Smooth muscle cell (in vitro differentiated cells): ENCODE data around the gene TRPM5. TPM values are rescaled to one million over a fixed set of nuclear protein-coding genes. Genes with fewer than 3 reads are reported as not detected.

ENCODE experiments used
- DNase-seq: peaks from one replicate; lab custom pipeline; 2025; ENCODE audit not compliant: unreplicated experiment; lab: John Stamatoyannopoulos, UW
- H2AFZ ChIP-seq: fragments of 200-600 bp; sonication (generic); 2 replicates; pipeline ENCODE4 v1.6.0; 2016; ENCODE audit warnings: antibody characterized with exemption, low read depth, mild to moderate bottlenecking
- H3F3A ChIP-seq: fragments of 200-600 bp; sonication (generic); 2 replicates; pipeline ENCODE4 v1.6.0; 2017; ENCODE audit warnings: antibody characterized with exemption, low read depth
- H3K27ac ChIP-seq: fragments of 200-600 bp; sonication (generic); 2 replicates; pipeline ENCODE4 v1.5.1; 2016; ENCODE audit warnings: low read depth, mild to moderate bottlenecking
- H3K27me3 ChIP-seq: fragments of 200-600 bp; sonication (generic); 2 replicates; pipeline ENCODE4 v1.6.1; 2016; ENCODE audit warnings: low read depth, mild to moderate bottlenecking
- H3K36me3 ChIP-seq: fragments of 200-600 bp; sonication (generic); 2 replicates; pipeline ENCODE4 v1.5.1; 2016; ENCODE audit warnings: low read depth
- H3K4me1 ChIP-seq: fragments of 200-600 bp; sonication (generic); 2 replicates; pipeline ENCODE4 v1.5.1; 2016; ENCODE audit warnings: low read depth
- H3K4me2 ChIP-seq: fragments of 200-600 bp; sonication (generic); 2 replicates; pipeline ENCODE4 v1.6.0; 2016; ENCODE audit warnings: mild to moderate bottlenecking
- H3K4me3 ChIP-seq: fragments of 200-600 bp; sonication (generic); 2 replicates; pipeline ENCODE4 v1.5.1; 2016; ENCODE audit warnings: mild to moderate bottlenecking
- H3K79me2 ChIP-seq: fragments of 200-600 bp; sonication (generic); 2 replicates; pipeline ENCODE4 v1.6.0; 2016; ENCODE audit warnings: low read depth, mild to moderate bottlenecking
- H3K9ac ChIP-seq: fragments of 200-600 bp; sonication (generic); 2 replicates; pipeline ENCODE4 v1.6.0; 2016; ENCODE audit warnings: low read depth
- H3K9me3 ChIP-seq: fragments of 200-600 bp; sonication (generic); replicated peaks from 2 replicates; pipeline ENCODE4 v1.5.1; 2016; ENCODE audit warnings: low read depth
- H4K20me1 ChIP-seq: fragments of 200-600 bp; sonication (generic); 2 replicates; pipeline ENCODE4 v1.6.0; 2016; ENCODE audit warnings: low read depth
- WGBS: methylation state at CpG from one replicate; pipeline ENCODE4 v1.1.7; 2016; ENCODE audit warnings: low lambda C conversion rate; 5-methylcytosine and 5-hydroxymethylcytosine counted together
- polyA plus RNA-seq: library from polyadenylated mRNA; unstranded; fragments of >200 nt; fragmentation: Nextera tagmentation; extraction: Ambion mirVana; gene quantifications from 2 replicates; pipeline ENCODE4 v1.2.1, GENCODE V29; 2016
- total RNA-seq: library from RNA; depleted of rRNA; stranded (reverse); fragments of >200 nt; gene quantifications from 2 replicates; pipeline ENCODE4 v1.2.3, GENCODE V29; 2014
- TF ChIP-seq, protein P1 (sequence below): fragments of 200-600 bp; sonication (generic); IDR thresholded peaks from 2 replicates; pipeline ENCODE4 v1.5.1; 2017; ENCODE audit warnings: borderline replicate concordance, mild to moderate bottlenecking, antibody characterized with exemption; ENCODE audit not compliant: insufficient read depth, poor library complexity, severe bottlenecking

TRPM5 gene
- total and polyA plus RNA-seq, 2 experiments from 2014 or later: not detected

DNA sequence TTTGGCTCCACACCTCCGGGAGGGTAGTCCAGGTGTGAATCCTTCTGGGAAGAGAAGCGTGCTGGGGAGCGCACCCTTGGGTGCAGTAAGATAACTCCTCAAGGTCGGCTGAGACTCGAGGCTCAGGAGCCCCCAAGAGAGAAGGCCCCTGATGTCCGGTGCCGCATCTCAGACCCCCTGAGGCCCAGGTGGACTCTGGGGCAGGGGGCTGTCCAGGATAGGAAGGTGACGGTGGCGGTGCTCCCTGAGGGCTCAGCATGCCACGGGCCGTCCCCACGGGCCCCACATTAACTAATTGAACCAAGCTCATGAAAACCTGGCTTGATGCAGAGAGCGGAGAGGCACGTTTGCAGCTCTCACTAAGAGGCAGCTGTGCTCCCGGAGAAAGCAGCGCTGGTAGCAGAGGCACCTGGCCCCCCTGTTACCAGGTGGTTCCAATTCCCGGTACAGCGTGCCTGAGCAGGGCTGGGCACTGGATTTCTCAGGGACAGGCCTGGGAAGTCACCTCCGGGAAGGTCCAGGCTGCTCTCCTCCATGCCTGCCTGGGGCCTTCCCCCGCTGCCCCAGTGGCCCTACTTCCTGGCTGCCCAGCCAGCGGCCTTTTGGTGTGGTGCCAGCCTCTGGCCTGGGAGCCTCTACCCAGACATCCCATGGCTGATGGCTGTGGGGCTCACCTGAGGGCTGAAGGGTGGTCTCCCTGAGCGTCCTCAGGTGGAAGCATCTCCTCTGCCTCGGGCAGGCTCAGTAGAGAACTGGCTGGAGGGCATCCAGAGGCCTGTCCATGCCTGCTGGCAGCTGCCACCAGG, 1.6 kb upstream of the TRPM5 start:
- H3K36me3 ChIP-seq: no peaks in the 10 kb centered on the region
- H3K27ac ChIP-seq: no peak overlapping the region
- no peaks in the 10 kb centered on the region for H3F3A ChIP-seq
- no peak overlapping the region for H2AFZ ChIP-seq
- peak overlapping the region; percentile 23 for H3K4me3 ChIP-seq
- H4K20me1 ChIP-seq: no peaks in the 10 kb centered on the region
- WGBS: 77% methylated on average over 23 of the region's 23 CpGs
- no peak overlapping the region for H3K9ac ChIP-seq
- no peaks in the 10 kb centered on the region for H3K4me1 ChIP-seq
- H3K27me3 ChIP-seq: peaks cover 82% of the 10 kb centered on the region
- no peak overlapping the region for H3K4me2 ChIP-seq
- TF ChIP-seq, protein P1, sequence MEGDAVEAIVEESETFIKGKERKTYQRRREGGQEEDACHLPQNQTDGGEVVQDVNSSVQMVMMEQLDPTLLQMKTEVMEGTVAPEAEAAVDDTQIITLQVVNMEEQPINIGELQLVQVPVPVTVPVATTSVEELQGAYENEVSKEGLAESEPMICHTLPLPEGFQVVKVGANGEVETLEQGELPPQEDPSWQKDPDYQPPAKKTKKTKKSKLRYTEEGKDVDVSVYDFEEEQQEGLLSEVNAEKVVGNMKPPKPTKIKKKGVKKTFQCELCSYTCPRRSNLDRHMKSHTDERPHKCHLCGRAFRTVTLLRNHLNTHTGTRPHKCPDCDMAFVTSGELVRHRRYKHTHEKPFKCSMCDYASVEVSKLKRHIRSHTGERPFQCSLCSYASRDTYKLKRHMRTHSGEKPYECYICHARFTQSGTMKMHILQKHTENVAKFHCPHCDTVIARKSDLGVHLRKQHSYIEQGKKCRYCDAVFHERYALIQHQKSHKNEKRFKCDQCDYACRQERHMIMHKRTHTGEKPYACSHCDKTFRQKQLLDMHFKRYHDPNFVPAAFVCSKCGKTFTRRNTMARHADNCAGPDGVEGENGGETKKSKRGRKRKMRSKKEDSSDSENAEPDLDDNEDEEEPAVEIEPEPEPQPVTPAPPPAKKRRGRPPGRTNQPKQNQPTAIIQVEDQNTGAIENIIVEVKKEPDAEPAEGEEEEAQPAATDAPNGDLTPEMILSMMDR: no peak
- no peaks in the 10 kb centered on the region for H3K79me2 ChIP-seq
- no peak for DNase-seq
- no peaks in the 10 kb centered on the region for H3K9me3 ChIP-seq

DNA sequence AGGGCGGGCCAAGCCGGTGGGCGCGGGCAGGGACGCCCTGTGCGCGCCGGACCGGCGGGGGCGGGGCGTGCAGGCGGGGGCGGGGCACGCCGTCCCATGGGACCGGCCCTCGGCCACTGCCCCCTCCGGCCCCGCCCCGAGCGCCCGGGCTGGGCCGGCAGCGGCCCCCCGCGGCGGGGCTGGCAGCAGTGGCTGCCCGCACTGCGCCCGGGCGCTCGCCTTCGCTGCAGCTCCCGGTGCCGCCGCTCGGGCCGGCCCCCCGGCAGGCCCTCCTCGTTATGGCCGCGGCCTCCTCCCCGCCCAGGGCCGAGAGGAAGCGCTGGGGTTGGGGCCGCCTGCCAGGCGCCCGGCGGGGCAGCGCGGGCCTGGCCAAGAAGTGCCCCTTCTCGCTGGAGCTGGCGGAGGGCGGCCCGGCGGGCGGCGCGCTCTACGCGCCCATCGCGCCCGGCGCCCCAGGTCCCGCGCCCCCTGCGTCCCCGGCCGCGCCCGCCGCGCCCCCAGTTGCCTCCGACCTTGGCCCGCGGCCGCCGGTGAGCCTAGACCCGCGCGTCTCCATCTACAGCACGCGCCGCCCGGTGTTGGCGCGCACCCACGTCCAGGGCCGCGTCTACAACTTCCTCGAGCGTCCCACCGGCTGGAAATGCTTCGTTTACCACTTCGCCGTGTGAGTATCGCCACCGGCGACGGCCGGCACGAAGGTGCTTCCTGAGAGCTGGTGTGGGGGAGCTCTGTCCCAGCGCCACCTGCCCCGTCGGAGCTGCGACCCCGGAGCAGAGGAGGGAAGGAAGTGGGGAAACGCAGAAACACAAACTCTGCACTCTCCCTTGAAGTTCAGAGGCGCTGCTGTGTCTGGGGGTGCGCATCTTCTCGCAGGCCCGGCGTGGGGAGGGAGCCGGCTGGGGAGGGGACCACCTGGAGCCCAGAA, 769 bp upstream of the TRPM5 start, which contains the start of gene KCNQ1:
KCNQ1 (plus strand) TSS at position 188 of the 925 bp plus-strand sequence; CDS start at position 279, 91 bp downstream.
- Histone ChIP-seq H3K9ac (no peak within 1 kb of the TSS), H3K27ac (no peak within 1 kb of the TSS), H3F3A (no peaks in the 10 kb centered on the region), H3K4me1 (no peaks in the 10 kb centered on the region), H3K79me2 (no peaks in the 10 kb centered on the region), H3K36me3 (no peaks in the 10 kb centered on the region), H4K20me1 (no peaks in the 10 kb centered on the region), H3K4me3 (peak within 1 kb of the TSS; percentile 23), H3K4me2 (peak within 1 kb of the TSS; percentile 36), H3K9me3 (no peaks in the 10 kb centered on the region), H3K27me3 (peaks cover 79% of the 10 kb centered on the region), H2AFZ (no peak within 1 kb of the TSS)
- no peak for DNase-seq
- 10% methylated on average over 37 of the region's 116 CpGs for WGBS
- TF ChIP-seq, protein P1: no peak

DNA sequence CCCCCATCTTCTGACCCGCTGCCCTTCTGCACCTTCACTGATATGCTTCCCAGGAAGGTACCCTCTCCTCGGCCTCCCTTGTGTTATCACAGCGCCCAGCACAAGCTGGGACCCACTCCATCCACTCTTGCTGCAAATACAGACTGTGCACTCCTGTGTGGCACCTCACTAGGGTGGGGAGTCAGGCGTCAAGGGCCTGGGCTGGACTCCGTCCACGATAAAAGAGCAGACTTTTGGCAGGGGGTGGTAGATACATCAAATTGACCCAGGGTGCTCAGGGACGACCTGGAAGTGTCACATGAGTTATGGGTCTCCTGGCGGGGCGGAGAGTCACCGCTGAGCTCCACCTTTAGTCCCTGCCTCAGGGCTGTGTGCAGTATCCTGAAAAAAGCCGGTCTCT, 908 bp downstream of the TRPM5 start:
- 73% methylated on average over 11 of the region's 11 CpGs for WGBS
- H3K9ac ChIP-seq: no peak overlapping the region
- H3K4me3 ChIP-seq: no peak overlapping the region
- H3K79me2 ChIP-seq: no peaks in the 10 kb centered on the region
- no peaks in the 10 kb centered on the region for H3K36me3 ChIP-seq
- H3K27ac ChIP-seq: no peak overlapping the region
- H3F3A ChIP-seq: no peaks in the 10 kb centered on the region
- H4K20me1 ChIP-seq: no peaks in the 10 kb centered on the region
- no peak overlapping the region for H3K4me2 ChIP-seq
- H3K4me1 ChIP-seq: no peaks in the 10 kb centered on the region
- H3K27me3 ChIP-seq: peaks cover 79% of the 10 kb centered on the region
- H3K9me3 ChIP-seq: no peaks in the 10 kb centered on the region
- TF ChIP-seq, protein P1: no peak
- H2AFZ ChIP-seq: no peak overlapping the region
- DNase-seq: no peak
